Urinary bladder (tissue), 4 donors: Measurements from ENCODE around the gene GM2A. TPM values are rescaled to one million over a fixed set of nuclear protein-coding genes. Genes with fewer than 3 reads are reported as not detected.
"Not testable (repeated sequence)": the region's sequence is repeated elsewhere in the genome, so short reads cannot be mapped to it uniquely, and the experiment has no call there.

ENCODE experiments used
- DNase-seq: peaks from one replicate; pipeline ENCODE4 v3.0.0-alpha.2; 2015; ENCODE audit errors: extremely low spot score
- H3K27ac ChIP-seq: one replicate; pipeline ENCODE4 v1.5.1; 2013; ENCODE audit warnings: low read depth, mild to moderate bottlenecking, moderate library complexity
- H3K36me3 ChIP-seq: one replicate; pipeline ENCODE4 v1.6.1; 2013; ENCODE audit warnings: mild to moderate bottlenecking, moderate library complexity; ENCODE audit not compliant: insufficient read depth
- H3K4me1 ChIP-seq: one replicate; pipeline ENCODE4 v1.6.1; 2013; ENCODE audit warnings: mild to moderate bottlenecking, moderate library complexity; ENCODE audit not compliant: insufficient read depth
- H3K4me3 ChIP-seq: one replicate; pipeline ENCODE4 v1.5.1; 2013; ENCODE audit warnings: low read depth, low read length
- WGBS: extraction: QIAGEN DNeasy Blood & Tissue Kit; methylation state at CpG from one replicate; pipeline ENCODE4 v1.1.7; 2013; 5-methylcytosine and 5-hydroxymethylcytosine counted together
- polyA plus RNA-seq: library from polyadenylated mRNA; stranded (reverse); fragments of 200-250 nt; gene quantifications from one replicate; pipeline ENCODE4 v1.2.3, GENCODE V29; 2013
- total RNA-seq: library from RNA; depleted of rRNA; stranded (reverse); fragments of >200 nt; gene quantifications from one replicate; pipeline ENCODE4 v1.2.3, GENCODE V29; 2014
- donor health status: healthy with polysubstance abuse.
- donor health status: healthy.

The GM2A gene
- total and polyA plus RNA-seq, 2 donors = 28.6 to 33.7 TPM

GRCh38 chr5:151235239-151235571 is 17.8 kb upstream of the GM2A start:
- H3K27ac ChIP-seq, H3K4me3 ChIP-seq, DNase-seq: not testable (repeated sequence)

DNA sequence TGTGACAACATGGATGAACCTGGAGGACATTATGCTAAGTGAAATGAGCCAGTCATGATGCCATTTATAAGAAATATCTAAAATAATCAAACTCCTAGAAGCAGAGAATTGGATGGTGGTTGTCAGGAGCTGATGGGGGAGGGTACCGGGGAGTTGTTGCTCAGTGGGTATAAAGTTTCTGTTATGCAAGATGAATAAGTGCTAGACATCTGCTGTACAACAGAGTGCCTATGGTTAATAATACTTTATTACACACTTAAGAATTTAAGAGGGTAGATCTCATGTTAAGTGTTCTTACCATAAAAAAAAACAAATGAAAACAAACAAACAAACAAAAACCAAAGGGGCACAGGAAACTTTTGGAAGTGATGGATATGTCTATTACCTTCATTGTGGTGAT is 16.1 kb upstream of the GM2A start:
- H3K4me3 ChIP-seq = no peak overlapping the region
- H3K27ac ChIP-seq = no peak overlapping the region
- no peaks in the 10 kb centered on the region for H3K36me3 ChIP-seq
- no peaks in the 10 kb centered on the region for H3K4me1 ChIP-seq
- DNase-seq = no peak
- 96% methylated on average over 1 of the region's 1 CpG for WGBS

More at GRCh38 chr5:151235239-151235571, 17.8 kb upstream of the GM2A start:
- H3K36me3 ChIP-seq, H3K4me1 ChIP-seq: not testable (repeated sequence)
- 89% methylated on average over 6 of the region's 6 CpGs for WGBS

DNA sequence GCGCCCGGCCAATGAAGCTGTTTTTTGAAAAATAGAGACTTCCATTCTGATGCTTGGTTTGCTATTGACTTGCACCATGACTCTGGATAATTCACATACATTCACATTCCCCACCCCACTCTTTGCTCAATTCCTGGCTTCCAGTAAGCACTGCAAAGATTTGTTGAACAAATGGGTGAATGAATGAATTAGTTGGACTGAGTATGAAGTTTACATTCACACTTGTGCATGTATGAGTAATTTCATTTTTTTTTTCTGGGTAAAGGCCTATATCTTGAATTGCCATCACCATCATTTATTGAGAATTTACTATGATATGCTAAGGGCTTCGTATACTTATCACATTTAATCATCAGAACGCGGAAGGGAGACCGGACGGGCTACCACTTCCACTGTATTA is 15.3 kb upstream of the GM2A start:
- no peak overlapping the region for H3K27ac ChIP-seq
- no peak overlapping the region for H3K4me3 ChIP-seq
- H3K4me1 ChIP-seq = no peaks in the 10 kb centered on the region
- no peak for DNase-seq
- WGBS = 71% methylated on average over 7 of the region's 7 CpGs
- no peaks in the 10 kb centered on the region for H3K36me3 ChIP-seq

DNA sequence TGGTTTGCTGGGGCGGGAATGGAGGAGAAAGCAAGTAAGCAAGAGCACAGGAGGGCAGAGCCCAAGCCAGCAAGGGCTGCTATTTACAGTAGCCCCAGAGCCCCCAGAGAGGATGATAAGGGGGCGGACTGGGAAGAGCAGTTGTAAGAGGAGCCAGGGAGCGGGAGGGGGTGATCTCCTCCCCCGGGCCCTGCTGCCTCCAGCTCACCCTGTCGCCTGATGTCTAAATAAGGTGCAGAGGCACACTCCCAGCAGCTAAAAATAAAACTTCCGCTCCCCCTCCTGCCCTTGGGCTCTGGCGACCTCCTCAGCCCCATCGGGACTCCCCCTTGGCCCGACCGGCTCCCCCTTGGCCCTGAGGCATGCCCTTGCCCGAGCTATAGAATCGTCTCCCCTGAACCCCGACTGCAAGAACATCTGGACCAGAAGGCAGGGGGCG is 14.7 kb upstream of the GM2A start:
- no peaks in the 10 kb centered on the region for H3K4me1 ChIP-seq
- peak overlapping the region; percentile 4 for H3K4me3 ChIP-seq
- no peak for DNase-seq
- H3K27ac ChIP-seq = no peak overlapping the region
- WGBS = 21% methylated on average over 14 of the region's 14 CpGs
- no peaks in the 10 kb centered on the region for H3K36me3 ChIP-seq

DNA sequence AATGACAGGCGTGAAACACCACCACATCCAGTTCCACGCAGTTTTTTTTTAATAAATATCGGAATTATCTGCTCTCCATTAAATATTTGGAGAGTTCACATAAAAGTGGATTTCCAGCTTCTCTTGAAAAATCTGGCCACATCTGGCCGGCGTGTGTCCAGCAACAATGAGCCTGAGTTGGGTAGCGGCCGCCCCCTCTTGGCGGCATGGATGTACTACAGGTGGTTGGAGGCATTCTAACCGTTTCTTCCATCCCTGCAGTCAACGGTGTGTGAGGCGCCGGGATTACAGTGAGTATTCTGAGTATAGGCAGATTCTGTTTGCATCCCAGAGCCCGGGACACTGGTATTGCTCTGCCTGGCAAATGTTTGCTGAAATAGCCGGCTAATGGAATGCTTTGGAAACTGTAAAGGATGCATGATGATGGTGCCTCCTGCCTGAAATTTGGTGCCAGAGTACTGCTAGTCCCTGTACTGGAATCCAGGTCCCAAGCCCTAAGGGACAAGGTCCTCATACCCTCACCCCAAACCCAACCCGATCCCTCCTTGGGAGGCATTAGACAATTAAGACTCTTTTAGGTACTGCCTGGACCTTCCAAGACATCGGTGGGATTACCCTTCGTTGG is 13.6 kb upstream of the GM2A start:
- Histone ChIP-seq H3K4me1 (no peaks in the 10 kb centered on the region), H3K27ac (no peak overlapping the region), H3K4me3 (no peak overlapping the region), H3K36me3 (no peaks in the 10 kb centered on the region)
- 18% methylated on average over 17 of the region's 17 CpGs for WGBS
- DNase-seq = peak; percentile 57

GRCh38 chr5:151240268-151240835 is 12.6 kb upstream of the GM2A start:
- not testable (repeated sequence) for H3K27ac ChIP-seq, H3K4me3 ChIP-seq, DNase-seq, H3K4me1 ChIP-seq, H3K36me3 ChIP-seq
- WGBS = 91% methylated on average over 10 of the region's 10 CpGs

DNA sequence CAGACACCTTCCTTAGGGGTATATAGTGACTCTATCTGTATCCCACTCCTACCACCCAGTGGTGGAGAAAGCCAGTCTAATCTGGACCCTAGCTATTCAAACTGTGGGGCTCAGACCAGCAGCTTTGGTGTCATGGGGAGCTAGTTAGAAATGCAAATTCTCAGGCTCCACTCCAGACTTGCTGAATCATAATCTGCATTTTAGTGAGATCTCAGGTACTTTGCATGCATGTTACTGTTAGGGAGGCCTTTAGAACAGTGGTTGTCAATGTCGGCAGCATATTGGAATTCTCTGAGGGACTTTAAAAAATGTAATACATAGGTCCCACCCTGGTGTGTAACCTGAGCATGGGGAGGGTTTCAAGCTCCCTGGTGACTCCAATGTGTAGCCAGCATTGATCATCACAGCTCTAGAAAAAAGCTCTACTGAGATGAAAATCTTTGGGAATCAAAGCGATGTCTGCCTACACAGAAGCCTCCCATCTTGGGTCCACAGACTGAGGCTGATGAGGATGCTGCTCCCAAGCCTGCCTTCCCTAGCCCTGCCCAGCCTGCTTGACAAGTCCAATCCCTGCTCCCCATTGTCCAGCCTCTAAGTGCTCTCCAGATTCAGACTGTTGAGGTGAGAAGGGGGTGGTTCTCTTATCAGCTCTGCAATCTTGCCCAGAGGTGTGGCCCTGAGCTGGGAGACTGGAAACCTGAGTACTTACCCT is 11.9 kb upstream of the GM2A start:
- Histone ChIP-seq H3K27ac (no peak overlapping the region), H3K4me3 (no peak overlapping the region), H3K36me3 (no peaks in the 10 kb centered on the region), H3K4me1 (no peaks in the 10 kb centered on the region)
- WGBS = 88% methylated on average over 2 of the region's 2 CpGs
- no peak for DNase-seq

DNA sequence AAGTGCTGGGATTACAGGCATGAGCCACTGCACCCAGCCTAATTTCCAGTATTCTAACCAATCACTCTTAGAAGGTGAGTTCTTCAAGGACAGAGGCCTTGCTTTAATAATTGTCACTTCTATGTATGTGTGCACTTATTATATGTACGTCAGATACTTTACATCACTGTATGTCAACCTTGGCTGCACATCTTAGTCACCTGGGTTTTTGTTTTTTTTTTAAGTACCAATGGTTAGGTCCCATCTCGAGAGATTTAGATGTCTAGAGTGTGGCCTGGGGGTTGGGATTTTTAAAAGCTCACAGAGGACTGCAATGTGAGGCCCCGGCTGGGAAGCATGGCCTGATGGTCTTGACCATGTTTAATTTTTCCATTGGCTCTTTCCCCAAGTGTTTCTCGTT is 9.9 kb upstream of the GM2A start:
- DNase-seq = no peak
- H3K27ac ChIP-seq = no peak overlapping the region
- H3K36me3 ChIP-seq = no peaks in the 10 kb centered on the region
- H3K4me3 ChIP-seq = no peak overlapping the region
- 83% methylated on average over 4 of the region's 4 CpGs for WGBS
- H3K4me1 ChIP-seq = no peaks in the 10 kb centered on the region

GRCh38 chr5:151243564-151243963 is 9.4 kb upstream of the GM2A start:
- 90% methylated on average over 4 of the region's 4 CpGs for WGBS
- Histone ChIP-seq H3K4me3 (no peak overlapping the region), H3K4me1 (no peaks in the 10 kb centered on the region), H3K36me3 (no peaks in the 10 kb centered on the region), H3K27ac (no peak overlapping the region)
- no peak for DNase-seq

DNA sequence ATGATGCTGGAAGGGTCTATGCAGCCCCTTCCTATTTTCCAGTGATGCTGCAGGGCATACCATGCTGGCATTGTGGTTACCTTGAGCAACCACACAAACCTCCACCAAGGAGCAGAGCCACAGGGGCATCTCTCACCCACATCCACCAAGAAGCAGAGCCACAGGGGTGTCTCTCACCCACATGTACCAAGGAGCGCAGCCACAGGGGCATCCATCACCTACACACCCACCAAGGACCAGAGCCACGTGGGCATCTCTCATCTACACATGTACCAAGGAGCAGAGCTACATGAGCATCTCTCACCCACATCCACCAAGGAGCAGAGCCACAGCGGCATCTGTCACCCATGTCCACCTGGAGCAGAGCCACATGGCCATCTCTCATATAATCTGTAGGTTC is 8.8 kb upstream of the GM2A start:
- DNase-seq = no peak
- Histone ChIP-seq H3K4me3 (no peak overlapping the region), H3K4me1 (no peaks in the 10 kb centered on the region), H3K36me3 (no peaks in the 10 kb centered on the region), H3K27ac (no peak overlapping the region)
- WGBS = 92% methylated on average over 3 of the region's 3 CpGs

DNA sequence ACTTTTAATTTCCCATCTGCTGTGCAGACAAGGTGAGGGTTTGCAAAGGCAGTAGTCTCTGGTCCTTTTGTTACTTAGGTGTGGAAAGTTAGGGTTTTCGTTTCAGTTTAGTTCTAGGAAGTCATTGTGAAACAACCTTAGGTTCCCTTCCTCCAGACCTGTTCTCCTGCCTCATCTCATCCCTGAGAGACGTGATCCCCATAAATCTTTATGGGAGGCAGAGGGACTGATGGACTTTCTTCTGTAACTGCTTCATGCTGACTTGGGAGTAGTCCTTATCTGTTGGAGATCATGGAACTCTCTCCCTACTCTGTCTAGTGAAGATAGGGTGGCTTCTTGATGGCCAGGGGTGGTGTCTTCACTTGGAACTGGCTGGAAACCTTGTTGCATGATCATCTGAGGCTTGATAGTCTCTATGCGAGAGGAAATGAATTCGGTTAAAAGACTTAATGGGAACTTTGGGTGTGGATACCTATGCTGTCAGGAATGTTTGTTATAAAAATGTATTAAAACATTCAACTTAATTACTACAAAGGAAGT is 7.2 kb upstream of the GM2A start:
- 75% methylated on average over 4 of the region's 4 CpGs for WGBS
- Histone ChIP-seq H3K36me3 (no peaks in the 10 kb centered on the region), H3K27ac (no peak overlapping the region), H3K4me3 (no peak overlapping the region), H3K4me1 (no peaks in the 10 kb centered on the region)
- DNase-seq = no peak

- Histone ChIP-seq H3K36me3 (no peaks in the 10 kb centered on the region), H3K4me3 (no peak overlapping the region), H3K4me1 (no peaks in the 10 kb centered on the region), H3K27ac (no peak overlapping the region)
- DNase-seq = no peak
- WGBS = 73% methylated on average over 2 of the region's 2 CpGs
These were observed 4.3 kb upstream of the GM2A start for GRCh38 chr5:151248651-151249050.

DNA sequence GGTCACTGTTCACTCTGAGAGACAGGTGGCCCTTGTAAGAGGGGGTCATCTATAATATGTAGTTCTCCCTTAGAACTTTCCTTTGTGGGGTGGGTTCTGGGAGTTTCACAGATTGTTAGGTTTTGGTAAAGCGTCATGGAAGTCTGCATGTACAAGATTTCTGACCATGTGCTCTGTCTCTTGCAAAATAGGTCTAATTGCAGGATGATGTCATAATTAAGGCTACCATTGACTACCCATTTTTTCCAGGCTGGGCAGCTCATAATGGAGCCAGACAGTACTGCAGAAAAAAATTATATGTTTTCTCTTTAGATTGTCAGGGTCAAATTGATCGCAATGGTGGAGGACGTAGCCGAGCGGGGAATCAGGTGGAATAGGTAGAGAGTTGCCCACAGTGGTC is 3.7 kb upstream of the GM2A start:
- H3K27ac ChIP-seq = no peak overlapping the region
- H3K4me3 ChIP-seq = no peak overlapping the region
- no peaks in the 10 kb centered on the region for H3K4me1 ChIP-seq
- DNase-seq = no peak
- 79% methylated on average over 5 of the region's 5 CpGs for WGBS
- H3K36me3 ChIP-seq = no peaks in the 10 kb centered on the region

GRCh38 chr5:151250346-151251000 is 2.5 kb upstream of the GM2A start:
- H3K4me3 ChIP-seq = no peak overlapping the region
- no peak overlapping the region for H3K27ac ChIP-seq
- 86% methylated on average over 10 of the region's 10 CpGs for WGBS
- DNase-seq = no peak
- H3K36me3 ChIP-seq = no peaks in the 10 kb centered on the region
- H3K4me1 ChIP-seq = no peaks in the 10 kb centered on the region
